GM19043 (cell line): ENCODE data around the gene CHCHD1.
"Not testable (repeated sequence)": the region's sequence is repeated elsewhere in the genome, so short reads cannot be mapped to it uniquely, and the experiment has no call there.

ENCODE experiments used
- ATAC-seq: cut with Tn5 transposase; IDR thresholded peaks from one replicate; pipeline ENCODE4 v1.9.1; 2021; ENCODE audit warnings: low read depth; ENCODE audit not compliant: unreplicated experiment

CHCHD1 gene

GRCh38 chr10:73765066-73765465 is 16.8 kb upstream of the CHCHD1 start:
- no peak for ATAC-seq

- no peak for ATAC-seq
Measured at GRCh38 chr10:73768881-73769280, 13.0 kb upstream of the CHCHD1 start.

- no peak for ATAC-seq
Measured at GRCh38 chr10:73769396-73769795, 12.5 kb upstream of the CHCHD1 start.

DNA sequence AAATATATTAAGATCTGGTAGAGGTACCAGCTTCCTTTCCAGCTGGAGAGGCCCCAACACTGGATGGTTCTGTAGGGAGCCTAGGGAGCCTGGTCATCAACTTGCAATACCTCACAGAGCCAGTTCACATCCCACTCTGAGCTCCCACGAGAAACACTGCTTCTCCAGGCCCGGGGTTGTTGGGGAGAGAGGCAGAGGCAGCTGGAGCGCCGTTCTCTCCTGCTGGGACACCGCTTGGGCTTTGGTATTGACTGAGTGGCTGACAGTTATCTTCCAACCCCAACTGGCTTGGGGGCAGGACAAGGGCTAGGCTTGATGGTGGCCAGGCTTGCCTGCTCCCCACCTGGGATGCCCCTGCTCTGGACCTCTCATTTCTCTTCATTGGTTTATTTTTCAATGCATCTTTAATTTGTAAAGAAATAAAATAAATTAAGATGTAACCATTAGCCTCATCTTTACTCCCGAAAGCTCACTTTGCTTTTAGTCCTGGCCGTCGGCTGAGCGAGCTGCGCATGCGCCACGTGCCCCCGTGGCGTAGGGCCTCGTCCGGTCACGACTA is 10.0 kb upstream of the CHCHD1 start:
- ATAC-seq, result peak; percentile 27

DNA sequence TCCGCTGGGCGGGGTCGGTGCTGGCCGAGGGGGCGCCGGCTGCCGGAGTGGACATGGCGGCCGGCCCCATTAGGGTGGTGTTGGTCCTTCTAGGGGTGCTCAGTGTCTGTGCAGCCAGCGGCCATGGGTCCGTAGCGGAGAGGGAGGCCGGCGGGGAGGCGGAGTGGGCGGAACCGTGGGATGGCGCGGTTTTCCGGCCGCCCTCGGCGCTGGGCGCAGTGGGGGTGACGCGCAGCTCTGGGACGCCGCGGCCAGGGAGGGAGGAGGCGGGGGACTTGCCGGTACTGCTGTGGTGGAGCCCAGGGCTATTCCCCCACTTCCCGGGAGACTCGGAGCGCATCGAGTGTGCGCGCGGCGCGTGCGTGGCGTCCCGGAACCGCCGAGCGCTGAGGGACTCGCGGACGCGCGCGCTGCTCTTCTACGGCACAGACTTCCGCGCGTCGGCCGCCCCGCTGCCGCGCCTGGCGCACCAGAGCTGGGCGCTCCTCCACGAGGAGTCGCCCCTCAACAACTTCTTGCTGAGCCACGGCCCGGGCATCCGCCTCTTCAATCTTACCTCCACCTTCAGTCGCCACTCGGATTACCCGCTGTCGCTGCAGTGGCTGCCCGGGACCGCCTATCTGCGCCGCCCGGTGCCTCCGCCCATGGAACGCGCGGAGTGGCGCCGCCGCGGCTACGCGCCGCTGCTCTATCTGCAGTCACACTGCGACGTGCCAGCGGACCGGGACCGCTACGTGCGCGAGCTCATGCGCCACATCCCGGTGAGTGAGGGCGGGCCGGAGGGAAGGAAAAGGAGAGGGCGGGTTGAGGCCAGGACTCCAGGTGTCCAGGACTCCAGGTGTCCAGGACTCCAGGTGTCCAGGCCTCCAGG is 9.3 kb upstream of the CHCHD1 start:
- peak; percentile 58 for ATAC-seq

DNA sequence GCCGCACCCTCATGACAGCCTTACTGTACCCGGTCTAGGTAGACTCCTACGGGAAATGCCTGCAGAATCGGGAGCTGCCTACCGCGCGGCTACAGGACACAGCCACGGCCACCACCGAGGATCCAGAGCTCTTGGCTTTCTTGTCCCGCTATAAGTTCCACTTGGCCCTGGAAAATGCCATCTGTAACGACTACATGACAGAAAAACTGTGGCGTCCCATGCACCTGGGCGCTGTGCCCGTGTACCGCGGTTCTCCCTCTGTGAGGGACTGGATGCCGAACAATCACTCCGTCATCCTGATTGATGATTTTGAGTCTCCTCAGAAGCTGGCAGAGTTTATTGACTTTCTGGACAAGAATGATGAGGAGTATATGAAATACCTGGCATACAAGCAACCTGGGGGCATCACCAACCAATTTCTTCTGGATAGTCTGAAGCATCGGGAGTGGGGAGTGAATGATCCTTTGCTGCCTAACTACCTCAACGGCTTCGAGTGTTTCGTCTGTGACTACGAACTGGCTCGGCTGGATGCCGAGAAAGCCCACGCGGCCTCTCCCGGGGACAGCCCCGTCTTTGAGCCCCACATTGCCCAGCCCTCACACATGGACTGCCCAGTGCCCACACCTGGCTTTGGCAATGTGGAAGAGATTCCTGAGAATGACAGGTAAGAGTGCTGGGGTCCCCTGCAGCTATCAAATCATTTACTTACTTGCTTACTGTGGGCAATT is 8.5 kb upstream of the CHCHD1 start:
- no peak for ATAC-seq

DNA sequence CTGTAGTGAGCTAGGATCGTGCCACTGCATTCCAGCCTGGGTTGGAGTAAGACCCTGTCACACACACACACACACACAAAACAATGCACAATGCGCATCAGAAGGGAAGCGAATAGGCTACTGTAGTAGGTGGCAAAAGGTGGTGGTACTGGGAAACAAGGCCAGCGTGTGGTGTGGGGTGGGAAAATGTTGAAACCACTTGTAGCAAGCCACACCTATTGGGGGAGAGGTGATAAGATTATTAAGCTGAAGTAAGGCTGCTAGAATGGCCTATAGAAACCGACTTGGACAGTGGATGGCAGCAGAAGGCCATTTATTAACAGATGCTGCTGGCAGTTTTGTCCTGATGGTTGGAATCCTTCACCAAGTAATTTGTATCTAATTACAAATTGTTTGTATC is 7.2 kb upstream of the CHCHD1 start:
- ATAC-seq, result no peak

- ATAC-seq, result no peak
Measured at GRCh38 chr10:73779018-73779417, 2.8 kb upstream of the CHCHD1 start.

DNA sequence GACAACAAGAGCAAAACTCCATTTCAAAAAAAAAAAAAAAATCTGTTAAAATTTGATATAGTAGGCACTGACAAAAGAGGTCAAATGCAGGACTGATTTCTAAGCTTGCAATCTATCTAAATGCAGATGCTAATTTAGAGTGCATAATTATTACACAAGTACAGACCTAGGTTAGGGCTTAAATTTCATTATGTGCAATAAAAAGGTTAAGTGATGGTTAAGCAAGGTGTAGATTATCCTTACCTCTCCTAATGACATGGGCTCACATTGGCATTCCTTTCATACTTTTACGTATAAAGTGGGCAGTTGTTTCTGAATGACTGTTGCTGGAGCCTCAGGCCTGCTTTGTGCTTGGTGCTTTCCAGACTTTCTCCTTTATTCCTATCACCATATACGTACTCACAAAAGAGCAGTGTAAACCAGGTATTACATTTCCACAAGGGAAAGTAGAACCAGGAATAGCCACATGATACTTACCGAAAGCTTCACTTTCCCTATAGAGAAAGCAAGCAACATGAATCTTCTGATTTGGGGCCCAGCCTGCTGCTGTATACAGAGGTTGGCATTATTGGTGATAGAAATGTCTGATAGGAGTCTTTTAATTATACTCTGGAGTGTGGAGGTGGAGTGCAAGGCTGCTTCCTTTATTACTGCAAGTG is 2.2 kb upstream of the CHCHD1 start:
- no peak for ATAC-seq

DNA sequence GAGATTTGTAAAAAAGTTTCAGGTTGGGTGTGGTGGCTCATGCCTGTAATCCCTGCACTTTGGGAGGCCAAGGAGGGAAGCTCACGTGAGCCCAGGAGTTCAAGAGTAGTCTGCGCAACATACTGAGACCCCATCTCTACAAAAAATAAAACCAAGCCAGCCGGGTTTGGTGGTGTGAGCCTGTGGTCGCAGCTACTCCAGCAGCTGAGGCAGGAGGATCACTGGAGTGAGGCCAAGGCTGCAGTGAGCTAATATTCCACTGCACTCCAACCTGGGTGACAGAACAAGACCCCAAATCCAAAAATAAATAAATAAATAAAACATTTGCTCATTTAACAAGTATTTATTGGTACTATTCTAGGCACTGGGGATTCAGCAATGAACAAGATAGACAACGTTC is 1.5 kb upstream of the CHCHD1 start:
- ATAC-seq, result no peak

- no peak for ATAC-seq
Measured at GRCh38 chr10:73780966-73781365, 882 bp upstream of the CHCHD1 start.

- no peak for ATAC-seq
Measured at GRCh38 chr10:73781548-73781878, 335 bp upstream of the CHCHD1 start.

- ATAC-seq, result no peak
Measured at GRCh38 chr10:73782749-73783085, 869 bp downstream of the CHCHD1 start.

DNA sequence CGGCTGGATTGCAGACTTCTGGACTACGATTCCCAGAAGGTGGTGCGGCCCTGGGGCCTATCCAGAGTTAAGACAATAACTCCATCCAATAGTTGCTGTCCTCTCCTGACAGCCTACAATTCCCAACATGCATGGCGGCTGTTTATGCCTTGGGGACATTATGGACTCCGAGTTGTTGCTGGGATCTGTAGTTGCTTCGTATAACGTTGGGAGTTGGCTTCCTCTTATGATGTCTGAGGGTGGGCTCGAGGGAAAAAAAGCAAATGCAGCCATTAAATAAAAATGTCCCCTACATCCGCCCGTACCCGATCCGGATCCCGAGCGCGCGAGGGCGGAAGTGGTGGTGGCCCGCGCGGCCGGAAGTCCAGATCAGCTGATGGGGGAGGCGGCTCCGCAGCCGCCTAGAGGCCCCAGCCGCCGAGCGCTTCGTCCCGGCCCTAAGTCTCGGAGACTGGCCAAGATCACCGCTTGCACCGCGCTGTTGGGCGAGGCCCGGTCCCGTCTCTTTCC is 3.4 kb downstream of the CHCHD1 start, which contains the start of gene ZSWIM8:
ZSWIM8 (plus strand) TSS at position 396 of the 510 bp plus-strand sequence. CDS start 273 bp downstream, outside the sequence.
- peak; percentile 91 for ATAC-seq

- no peak for ATAC-seq
Measured at GRCh38 chr10:73785721-73786511, 4.1 kb downstream of the CHCHD1 start.

DNA sequence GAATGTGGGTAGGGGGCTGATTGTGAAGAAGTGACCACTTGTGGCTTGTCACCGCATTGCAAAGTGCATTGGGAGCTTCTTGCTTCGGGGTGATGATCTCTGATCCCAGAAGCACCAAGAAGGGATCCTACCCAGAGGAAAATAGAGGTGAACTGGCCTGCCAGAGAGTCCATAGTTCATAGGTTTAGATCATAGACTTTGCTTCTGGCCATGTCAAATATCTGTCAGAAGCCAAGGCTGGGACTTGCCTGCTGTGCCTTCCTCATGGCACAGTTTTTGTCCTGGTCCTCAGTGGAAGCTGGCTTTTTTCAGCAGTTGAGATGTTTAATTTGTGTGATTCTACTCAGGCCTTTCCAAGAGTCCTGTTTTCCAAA is 4.7 kb downstream of the CHCHD1 start:
- ATAC-seq, result no peak

DNA sequence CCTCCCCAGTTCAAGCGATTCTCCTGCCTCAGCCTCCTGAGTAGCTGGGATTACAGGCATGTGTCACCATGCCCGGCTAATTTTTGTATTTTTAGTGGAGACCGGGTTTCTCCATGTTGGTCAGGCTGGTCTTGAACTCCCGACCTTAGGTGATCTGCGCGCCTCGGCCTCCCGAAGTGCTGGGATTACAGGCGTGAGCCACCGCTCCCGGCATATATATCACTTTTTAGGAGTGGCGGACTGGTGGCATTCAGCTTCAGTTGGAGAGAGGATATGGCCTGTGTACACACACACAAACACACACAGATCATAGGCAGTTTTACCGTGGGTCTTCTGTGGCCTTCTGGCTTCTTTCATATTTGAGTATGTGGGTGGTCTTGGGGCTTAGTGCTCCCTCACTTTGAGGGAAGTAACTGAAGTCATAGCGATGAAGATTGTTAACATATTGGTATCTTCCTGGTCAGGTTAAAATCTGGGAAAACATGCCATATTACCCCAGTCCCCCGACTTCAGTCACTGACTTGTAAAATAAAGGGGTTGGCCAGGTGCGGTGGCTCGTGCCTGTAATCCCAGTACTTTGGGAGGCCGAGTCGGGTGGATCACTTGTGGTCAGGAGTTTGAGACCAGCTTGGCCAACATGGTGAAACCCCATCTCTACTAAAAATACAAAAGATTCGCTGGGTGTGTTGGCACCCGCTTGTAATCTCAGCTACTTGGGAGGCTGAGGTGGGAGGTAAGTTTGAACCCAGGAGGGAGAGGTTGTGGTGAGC is 5.4 kb downstream of the CHCHD1 start:
- not testable (repeated sequence) for ATAC-seq

DNA sequence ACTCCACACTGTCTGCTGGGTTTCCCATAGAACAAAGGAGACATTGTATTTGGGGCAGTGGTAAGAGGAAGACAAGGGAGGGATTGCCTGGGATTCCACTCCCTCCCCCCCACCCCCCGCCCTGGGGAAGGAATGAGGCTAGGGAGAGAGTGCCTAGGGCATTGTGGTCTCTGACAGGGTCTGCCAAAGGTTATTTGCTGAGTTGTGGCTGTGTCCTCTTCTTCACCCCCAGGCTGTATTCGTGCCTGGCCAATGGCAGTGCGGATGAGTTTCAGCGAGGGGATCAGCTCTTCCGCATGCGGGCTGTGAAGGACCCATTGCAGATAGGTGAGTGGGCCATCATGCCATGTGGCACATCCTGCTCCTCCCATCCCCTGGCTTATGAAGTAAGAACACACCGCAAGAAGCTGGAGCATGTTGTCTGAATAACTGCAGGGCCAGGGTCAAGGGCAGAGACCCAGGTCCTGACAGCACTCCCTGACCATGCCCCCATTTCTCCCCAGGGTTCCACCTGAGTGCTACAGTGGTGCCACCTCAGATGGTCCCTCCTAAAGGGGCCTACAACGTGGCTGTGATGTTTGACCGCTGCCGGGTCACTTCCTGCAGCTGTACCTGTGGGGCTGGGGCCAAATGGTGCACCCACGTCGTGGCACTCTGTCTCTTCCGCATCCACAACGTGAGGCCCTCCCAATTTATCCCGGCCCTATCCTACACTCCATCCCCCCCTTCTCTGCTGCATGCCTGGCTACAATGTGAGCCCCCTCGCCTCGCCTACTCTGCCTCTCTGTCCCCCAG is 7.2 kb downstream of the CHCHD1 start:
- ATAC-seq, result no peak

DNA sequence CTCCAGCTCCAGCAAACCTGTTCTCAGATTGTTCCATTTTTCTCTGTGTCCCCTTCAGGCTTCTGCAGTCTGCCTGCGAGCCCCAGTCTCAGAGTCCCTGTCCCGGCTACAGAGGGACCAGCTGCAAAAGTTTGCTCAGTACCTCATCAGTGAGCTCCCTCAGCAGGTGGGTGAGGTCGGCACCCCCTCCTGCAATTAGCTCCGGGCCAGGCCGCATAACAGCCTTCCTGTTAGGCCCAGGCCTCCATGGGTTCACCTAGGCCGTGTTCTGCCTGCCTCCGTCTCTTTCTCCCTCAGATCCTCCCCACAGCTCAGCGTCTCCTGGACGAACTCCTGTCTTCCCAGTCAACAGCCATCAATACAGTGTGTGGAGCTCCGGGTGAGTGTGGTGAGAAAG is 7.8 kb downstream of the CHCHD1 start:
- no peak for ATAC-seq
